ENCODE measurements around the gene SLC37A4. TPM values are rescaled to one million over a fixed set of nuclear protein-coding genes. Genes with fewer than 3 reads are reported as not detected.
A peak's percentile ranks its signal among the peaks of the same experiment; 100 is the strongest.
"Not testable (repeated sequence)": the region's sequence is repeated elsewhere in the genome, so short reads cannot be mapped to it uniquely, and the experiment has no call there.

The SLC37A4 gene
- total RNA-seq, 2 experiments from 2014 or later = 26.0 to 26.5 TPM

DNA sequence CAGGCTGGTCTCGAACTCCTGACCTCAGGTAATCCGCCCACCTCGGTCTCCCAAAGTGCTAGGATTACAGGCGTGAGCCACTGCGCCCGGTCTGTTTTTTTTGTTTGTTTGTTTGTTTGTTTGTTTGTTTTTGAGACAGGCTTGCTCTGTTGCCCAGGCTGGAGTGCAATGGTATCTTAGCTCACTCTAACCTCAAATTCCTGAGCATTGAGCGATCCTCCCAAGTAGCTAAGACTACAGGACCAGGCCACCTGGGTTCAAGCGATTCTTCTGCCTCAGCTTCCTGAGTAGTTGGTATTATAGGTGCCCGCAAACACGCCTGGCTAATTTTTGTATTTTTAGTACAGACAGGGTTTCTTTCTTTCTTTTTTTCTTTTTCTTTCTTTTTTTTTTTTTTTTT lies 2.7 kb upstream of the SLC37A4 start:
- CTCF ChIA-PET = interaction anchor here (0.7 to 3.1 kb wide), 6 partner anchors 10 to 163 kb away, joined by 3 to 9 read pairs (median 4); partner anchors contain the start of gene HYOU1
- ATAC-seq; H3K27ac Mint-ChIP-seq; H3K4me3 Mint-ChIP-seq; H3K36me3 Mint-ChIP-seq; DNase-seq; H3K9me3 Mint-ChIP-seq (ENCODE audit: low read depth); H3K27me3 Mint-ChIP-seq: not testable (repeated sequence)
- peaks cover 19% of the 10 kb centered on the region for H3K4me1 Mint-ChIP-seq

DNA sequence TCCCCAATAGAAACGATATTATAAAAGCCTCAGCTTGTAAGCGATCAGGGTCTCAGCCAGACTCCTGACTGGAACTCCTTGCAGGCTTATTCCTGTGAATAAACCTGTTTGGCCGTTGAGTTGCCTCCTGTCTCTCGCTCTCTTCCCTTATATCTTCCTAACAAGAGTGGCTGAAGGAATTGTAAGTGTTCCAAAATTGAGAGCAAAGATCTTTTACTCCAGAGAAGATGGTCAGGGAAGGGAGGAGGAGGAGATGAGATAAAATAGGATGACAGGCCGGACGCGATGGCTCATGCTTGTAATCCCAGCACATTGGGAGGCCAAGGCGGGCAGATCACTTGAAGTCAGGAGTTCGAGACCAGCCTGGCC lies 1.2 kb upstream of the SLC37A4 start:
- Mint-ChIP-seq H3K9me3 (ENCODE audit: low read depth) (no peaks in the 10 kb centered on the region), H3K4me1 (peaks cover 21% of the 10 kb centered on the region), H3K27ac (no peak overlapping the region), H3K27me3 (no peaks in the 10 kb centered on the region), H3K36me3 (peaks cover 4% of the 10 kb centered on the region), H3K4me3 (no peak overlapping the region)
- CTCF ChIA-PET = interaction anchor here (0.8 to 3.1 kb wide), 11 partner anchors 9 to 289 kb away, joined by 3 to 12 read pairs (median 7); partner anchors contain the start of genes BCL9L, CENATAC and TRAPPC4
- ATAC-seq (no peak), DNase-seq (no peak)

DNA sequence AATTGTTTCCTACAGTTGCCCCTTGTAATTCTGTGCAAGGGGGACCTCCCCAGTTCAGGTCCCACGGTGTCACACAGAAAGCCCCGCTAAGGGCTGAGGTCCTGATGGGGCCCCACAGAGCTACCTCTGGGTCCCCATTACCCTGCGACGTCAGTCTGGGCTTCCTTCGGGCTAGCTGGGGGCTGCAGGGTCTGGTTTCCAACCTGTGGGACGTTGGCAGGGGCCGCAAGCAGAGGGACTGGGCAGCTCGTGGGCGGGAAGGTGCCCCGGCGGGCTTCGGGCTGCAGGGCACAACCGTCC lies 698 bp downstream of the SLC37A4 start:
- Mint-ChIP-seq H3K27me3 (no peaks in the 10 kb centered on the region), H3K9me3 (ENCODE audit: low read depth) (no peaks in the 10 kb centered on the region), H3K4me3 (peak overlapping the region; percentile 71), H3K27ac (peak overlapping the region; percentile 83), H3K4me1 (peaks cover 21% of the 10 kb centered on the region), H3K36me3 (peaks cover 5% of the 10 kb centered on the region)
- CTCF ChIA-PET = interaction anchor here (0.6 to 3.0 kb wide), 13 partner anchors 7 to 435 kb away, joined by 3 to 12 read pairs (median 3); partner anchors contain the start of genes CENATAC, RPS25, TRAPPC4 and VPS11
- ATAC-seq (no peak), DNase-seq (no peak)

DNA sequence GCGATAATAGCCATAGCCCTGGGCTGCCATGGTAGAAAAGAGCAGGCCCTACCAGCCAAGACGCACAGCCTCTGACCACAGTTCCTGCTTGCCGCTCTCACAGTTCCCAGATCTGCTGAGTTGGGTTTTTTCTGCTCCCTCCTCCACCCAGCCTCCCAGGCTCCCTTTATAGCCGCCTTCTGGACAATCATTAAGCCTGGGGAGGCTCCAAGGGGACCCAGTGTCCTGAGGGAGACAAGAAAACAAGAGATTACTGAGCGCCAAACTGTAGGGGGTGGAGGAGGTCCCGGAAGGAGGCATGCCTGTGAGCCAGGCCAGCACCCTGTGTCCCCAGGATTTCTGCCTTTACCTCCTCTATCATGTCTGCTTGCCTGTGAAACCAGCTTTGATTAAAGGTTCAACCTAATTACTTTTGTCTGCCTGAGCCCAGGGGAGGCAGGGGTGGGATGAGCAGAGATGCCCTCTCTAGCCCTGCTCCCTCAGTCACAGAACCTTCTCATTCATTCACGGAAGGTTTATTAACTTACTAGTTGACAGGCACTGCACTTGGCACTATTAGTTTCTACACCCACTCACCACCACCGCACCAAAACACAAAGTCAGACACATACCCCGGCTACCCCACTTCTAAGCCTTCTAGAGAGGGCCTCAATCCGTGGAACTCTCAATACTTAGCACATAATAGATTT lies 1.2 kb downstream of the SLC37A4 start:
- Mint-ChIP-seq H3K27me3 (no peaks in the 10 kb centered on the region), H3K36me3 (peaks cover 9% of the 10 kb centered on the region), H3K27ac (peak overlapping the region; percentile 83), H3K4me3 (peak overlapping the region; percentile 71), H3K9me3 (ENCODE audit: low read depth) (no peaks in the 10 kb centered on the region), H3K4me1 (peaks cover 25% of the 10 kb centered on the region)
- DNase-seq (no peak), ATAC-seq (no peak)
- CTCF ChIA-PET = interaction anchor here (0.9 to 3.0 kb wide), 6 partner anchors 10 to 240 kb away, joined by 3 to 12 read pairs (median 5); partner anchors contain the start of genes CENATAC, TRAPPC4 and VPS11

DNA sequence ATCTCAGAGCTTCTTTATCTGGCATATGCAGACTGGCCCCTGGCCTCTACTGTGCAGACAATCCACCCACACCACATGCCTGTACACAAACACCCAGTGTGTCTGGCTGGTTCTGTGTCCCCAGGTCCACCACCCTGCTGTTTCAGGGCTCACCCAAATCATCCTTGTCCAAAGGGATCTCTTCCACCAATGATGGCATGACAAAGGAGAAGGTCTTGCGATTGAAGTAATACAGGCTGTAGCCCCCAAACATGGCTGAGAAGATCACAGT lies 1.7 kb downstream of the SLC37A4 start:
- Mint-ChIP-seq H3K36me3 (peaks cover 12% of the 10 kb centered on the region), H3K4me1 (peaks cover 28% of the 10 kb centered on the region), H3K9me3 (ENCODE audit: low read depth) (no peaks in the 10 kb centered on the region), H3K4me3 (peak overlapping the region; percentile 71), H3K27me3 (no peaks in the 10 kb centered on the region), H3K27ac (peak overlapping the region; percentile 83)
- DNase-seq (no peak), ATAC-seq (no peak)
- CTCF ChIA-PET = interaction anchor here (1.0 to 3.0 kb wide), 2 partner anchors 10 to 11 kb away, joined by 4 to 11 read pairs; partner anchors contain the start of genes RPS25 and TRAPPC4

DNA sequence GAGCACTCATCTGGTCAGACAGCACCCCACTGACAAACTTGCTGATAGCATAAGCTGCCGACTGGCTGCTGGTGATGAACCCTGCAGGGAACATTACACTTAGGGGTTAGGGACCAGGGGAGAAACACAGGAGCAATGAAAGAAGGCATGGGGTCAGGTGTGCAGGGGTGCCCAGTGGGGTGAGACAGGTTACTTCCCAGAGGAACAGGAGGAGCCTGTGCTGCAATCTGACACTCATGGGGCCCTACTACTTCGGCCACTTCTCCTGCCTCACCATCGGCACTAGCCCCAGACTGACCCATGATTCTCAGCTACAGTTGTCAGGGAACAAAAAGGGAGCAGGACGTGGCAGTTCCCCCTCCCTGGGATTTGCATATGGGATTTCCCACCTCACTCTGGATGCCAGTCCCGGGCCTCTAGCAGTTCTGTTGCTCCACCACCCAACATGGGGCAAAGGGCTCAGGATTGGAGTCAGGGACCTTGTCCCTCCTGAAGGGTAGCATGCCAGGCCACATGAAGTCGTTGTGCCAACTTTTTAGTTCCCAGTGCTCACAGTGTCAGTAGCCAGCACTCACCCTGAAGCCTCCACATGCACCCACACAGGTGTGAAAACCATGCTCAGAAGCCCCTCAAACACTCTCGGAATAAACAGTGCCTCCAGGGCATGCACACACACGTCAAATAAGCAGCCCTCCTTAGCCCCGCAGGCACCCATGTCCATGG lies 2.2 kb downstream of the SLC37A4 start:
- DNase-seq (no peak), ATAC-seq (no peak)
- H3K27ac Mint-ChIP-seq = peak overlapping the region; percentile 83
- peaks cover 33% of the 10 kb centered on the region for H3K4me1 Mint-ChIP-seq
- CTCF ChIA-PET = interaction anchor here (1.0 kb wide), 1 partner anchor 10 kb away, joined by 4 read pairs; the partner anchor contains the start of genes RPS25 and TRAPPC4
- H3K9me3 Mint-ChIP-seq (ENCODE audit: low read depth) = no peaks in the 10 kb centered on the region
- H3K27me3 Mint-ChIP-seq = no peaks in the 10 kb centered on the region
- peak overlapping the region; percentile 71 for H3K4me3 Mint-ChIP-seq
- H3K36me3 Mint-ChIP-seq = peaks cover 14% of the 10 kb centered on the region

DNA sequence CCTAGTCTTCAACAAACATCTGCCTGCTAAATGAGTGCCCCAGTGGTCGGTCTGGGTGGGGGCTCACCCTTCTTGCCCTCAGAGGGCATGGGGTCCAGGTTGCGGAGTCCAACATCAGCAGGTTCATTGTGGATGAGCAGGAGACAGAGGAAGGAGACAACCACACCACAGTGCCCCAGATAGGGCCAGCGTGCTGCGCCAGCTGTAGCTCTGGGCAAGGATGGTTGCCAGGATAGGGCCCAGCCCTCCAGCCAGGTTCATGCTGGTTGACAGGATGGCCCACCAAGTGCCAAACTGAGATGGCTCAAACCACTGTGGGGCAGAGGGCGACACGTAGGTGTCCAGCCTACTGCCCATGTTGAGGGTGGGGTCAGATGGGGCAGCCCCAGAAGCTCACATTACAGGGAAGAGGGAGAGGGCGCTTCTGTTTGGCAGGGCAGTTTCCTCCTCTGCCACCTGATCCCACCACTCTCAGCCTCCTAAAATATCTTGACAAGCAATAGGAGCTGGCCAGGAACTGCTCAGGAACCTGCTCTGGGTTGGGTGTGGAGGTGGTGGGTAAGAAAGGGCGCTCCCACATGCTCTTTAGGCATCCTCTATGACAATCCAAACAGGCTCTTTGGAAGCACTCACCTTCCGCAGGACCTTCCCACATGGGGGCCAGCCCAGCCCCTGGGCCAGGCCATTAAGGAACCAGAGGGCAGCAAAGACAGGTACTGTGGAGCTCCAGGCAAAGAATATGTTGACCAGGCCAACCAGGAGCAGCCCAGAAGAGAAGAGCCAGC lies 2.9 kb downstream of the SLC37A4 start:
- peaks cover 18% of the 10 kb centered on the region for H3K36me3 Mint-ChIP-seq
- DNase-seq (no peak), ATAC-seq (no peak)
- H3K4me3 Mint-ChIP-seq = no peak overlapping the region
- no peaks in the 10 kb centered on the region for H3K27me3 Mint-ChIP-seq
- CTCF ChIA-PET = interaction anchor here (1.0 kb wide), 1 partner anchor 9 kb away, joined by 4 read pairs; the partner anchor contains the start of genes RPS25 and TRAPPC4
- no peaks in the 10 kb centered on the region for H3K9me3 Mint-ChIP-seq (ENCODE audit: low read depth)
- peaks cover 37% of the 10 kb centered on the region for H3K4me1 Mint-ChIP-seq
- no peak overlapping the region for H3K27ac Mint-ChIP-seq

DNA sequence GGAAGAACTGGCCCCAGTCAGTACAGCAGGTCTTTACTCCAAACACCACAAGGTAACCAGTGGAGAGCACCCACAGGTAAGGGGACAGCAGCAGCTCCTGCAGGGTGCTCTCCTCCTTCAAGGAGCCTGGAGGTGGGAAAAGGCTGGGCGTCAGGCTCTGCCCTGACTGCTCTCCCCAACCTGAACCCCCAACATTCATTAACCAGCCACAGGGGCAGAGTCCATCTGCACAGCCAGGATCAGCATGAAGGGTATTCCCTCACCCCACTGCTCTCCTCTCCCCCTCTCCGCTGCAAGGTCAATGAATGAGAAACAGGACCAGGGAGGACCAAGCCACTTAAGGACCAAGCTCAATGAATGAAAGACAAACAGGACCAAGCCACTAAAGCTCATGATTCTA lies 3.7 kb downstream of the SLC37A4 start:
- Mint-ChIP-seq H3K9me3 (ENCODE audit: low read depth) (no peaks in the 10 kb centered on the region), H3K27ac (no peak overlapping the region), H3K27me3 (no peaks in the 10 kb centered on the region), H3K36me3 (peaks cover 23% of the 10 kb centered on the region), H3K4me3 (no peak overlapping the region), H3K4me1 (peaks cover 37% of the 10 kb centered on the region)
- DNase-seq (no peak), ATAC-seq (no peak)
- CTCF ChIA-PET = no interaction called here

DNA sequence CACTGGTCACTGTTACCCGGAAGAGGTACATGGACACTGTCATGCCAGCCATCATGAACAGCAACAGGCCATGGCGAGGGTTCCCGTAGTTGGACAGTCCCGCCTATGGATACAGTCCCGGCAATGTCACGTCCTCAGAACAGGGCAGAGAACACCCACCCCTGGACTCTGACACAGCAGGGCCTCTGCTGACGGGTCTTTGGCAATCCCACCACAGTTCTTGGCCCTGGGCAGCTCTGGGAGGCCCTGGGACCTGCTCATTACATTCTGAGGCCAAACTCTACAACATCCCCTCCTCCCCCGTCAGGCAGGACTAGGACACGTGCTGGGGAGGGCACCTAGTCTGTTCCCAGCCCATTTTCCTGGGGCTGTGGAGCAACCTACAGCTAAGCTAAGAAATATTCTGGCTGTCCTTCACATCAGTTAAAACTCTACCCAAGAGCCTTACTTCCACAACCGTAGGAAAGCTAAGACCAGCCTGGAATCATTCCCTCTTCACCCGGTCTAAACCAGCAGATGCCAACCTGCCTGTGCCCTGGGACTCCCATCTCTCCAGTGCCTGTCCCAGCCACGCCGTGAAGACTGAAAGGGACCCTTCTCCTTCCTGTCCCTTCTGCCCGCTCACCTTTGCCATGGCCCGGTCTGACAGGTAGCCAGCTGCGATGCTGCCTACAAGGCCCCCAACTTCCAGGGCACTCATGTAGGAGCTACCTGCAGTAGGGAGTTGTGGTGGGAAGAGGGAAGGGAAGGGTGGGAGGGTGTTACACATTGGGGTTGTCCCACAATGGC lies 4.5 kb downstream of the SLC37A4 start:
- no peak overlapping the region for H3K4me3 Mint-ChIP-seq
- H3K36me3 Mint-ChIP-seq = peaks cover 30% of the 10 kb centered on the region
- CTCF ChIA-PET = no interaction called here
- H3K9me3 Mint-ChIP-seq (ENCODE audit: low read depth) = no peaks in the 10 kb centered on the region
- DNase-seq = no peak
- H3K4me1 Mint-ChIP-seq = peaks cover 43% of the 10 kb centered on the region
- ATAC-seq = no peak
- no peak overlapping the region for H3K27ac Mint-ChIP-seq
- H3K27me3 Mint-ChIP-seq = no peaks in the 10 kb centered on the region

DNA sequence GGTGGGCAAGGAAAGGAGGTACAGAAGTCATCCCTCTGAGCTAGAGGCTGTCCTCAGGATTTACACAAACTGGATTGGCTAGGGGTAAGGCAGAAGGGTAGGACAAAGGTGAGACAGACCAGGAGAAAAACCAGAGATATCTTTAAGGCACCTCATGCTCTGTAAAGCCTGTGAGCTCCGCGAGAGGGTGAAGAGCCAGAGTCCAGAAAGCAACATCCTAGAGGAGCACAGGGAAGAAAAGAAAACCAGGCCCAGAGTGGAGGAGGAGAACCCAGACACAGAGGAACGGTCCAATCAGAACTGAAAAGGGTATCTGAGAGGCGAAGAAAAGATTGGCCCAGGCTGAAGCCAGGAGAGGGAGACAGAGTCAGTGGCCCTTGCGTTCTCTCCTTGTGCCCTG lies 5.1 kb downstream of the SLC37A4 start:
- Mint-ChIP-seq H3K36me3 (peaks cover 31% of the 10 kb centered on the region), H3K27me3 (no peaks in the 10 kb centered on the region), H3K9me3 (ENCODE audit: low read depth) (no peaks in the 10 kb centered on the region), H3K4me1 (peaks cover 47% of the 10 kb centered on the region), H3K4me3 (no peak overlapping the region), H3K27ac (peak overlapping the region; percentile 3)
- CTCF ChIA-PET = interaction anchor here (1.7 kb wide), 1 partner anchor 28 kb away, joined by 4 read pairs; the partner anchor contains the start of gene CENATAC
- ATAC-seq (no peak), DNase-seq (no peak)

DNA sequence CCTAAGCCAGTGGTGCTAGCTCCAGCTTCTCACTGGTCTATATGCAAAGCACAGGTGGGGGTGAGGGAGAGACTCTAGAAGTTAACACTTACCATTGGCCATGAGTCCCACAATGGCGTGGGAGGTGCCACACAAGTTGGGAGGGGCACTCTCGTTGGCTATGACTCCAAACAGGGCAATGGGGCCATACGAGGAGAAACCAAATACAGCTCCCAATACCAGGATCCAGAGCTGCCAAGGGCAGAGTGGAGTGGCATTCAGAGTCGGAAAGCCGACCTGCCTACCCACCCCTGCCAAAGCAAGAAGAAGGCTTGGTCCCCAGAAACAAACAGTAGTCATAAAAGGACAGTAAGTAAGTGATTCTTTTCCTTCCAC lies 5.6 kb downstream of the SLC37A4 start:
- no peaks in the 10 kb centered on the region for H3K27me3 Mint-ChIP-seq
- no peak for DNase-seq
- H3K9me3 Mint-ChIP-seq (ENCODE audit: low read depth) = no peaks in the 10 kb centered on the region
- H3K36me3 Mint-ChIP-seq = peaks cover 32% of the 10 kb centered on the region
- peaks cover 51% of the 10 kb centered on the region for H3K4me1 Mint-ChIP-seq
- peak overlapping the region; percentile 6 for H3K27ac Mint-ChIP-seq
- no peak overlapping the region for H3K4me3 Mint-ChIP-seq
- CTCF ChIA-PET = interaction anchor here (1.7 to 2.1 kb wide), 2 partner anchors 27 to 75 kb away, joined by 4 read pairs; partner anchors contain the start of gene CENATAC
- ATAC-seq = no peak

DNA sequence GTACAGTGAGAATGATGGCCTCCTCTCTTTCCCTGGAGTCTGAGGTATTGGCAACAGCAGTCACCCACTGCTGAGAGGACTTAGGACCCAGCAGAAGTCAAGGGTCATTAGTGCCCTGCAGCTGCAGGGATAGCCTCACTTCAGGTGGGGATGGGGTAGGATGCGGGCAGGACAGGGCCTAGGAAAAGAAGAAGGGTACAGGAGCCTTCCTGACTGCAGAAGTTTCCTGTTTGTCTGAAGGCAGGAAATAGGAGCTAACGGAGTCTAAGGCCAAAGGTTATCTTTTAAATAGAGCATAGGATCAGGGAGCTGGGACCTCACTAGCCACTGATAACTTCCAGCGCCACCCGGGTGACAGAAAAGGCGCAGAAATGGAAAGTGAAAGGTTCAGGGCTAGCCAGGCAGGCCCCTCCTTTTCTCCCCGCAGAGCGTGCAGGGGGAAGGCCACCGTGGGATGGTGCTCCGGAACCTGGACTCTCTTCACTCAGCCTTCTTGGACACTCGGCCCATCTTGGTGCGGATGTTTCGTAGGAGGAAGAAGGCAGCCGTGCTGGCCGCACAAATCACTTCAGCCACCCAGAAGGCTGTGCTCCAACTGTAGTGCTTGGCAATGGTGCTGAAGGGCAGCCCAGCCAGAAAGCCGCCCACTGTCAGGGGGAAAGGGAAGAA lies 6.1 kb downstream of the SLC37A4 start:
- no peaks in the 10 kb centered on the region for H3K27me3 Mint-ChIP-seq
- H3K27ac Mint-ChIP-seq = peak overlapping the region; percentile 61
- no peaks in the 10 kb centered on the region for H3K9me3 Mint-ChIP-seq (ENCODE audit: low read depth)
- ATAC-seq (no peak), DNase-seq (no peak)
- H3K36me3 Mint-ChIP-seq = peaks cover 34% of the 10 kb centered on the region
- H3K4me3 Mint-ChIP-seq = no peak overlapping the region
- peaks cover 52% of the 10 kb centered on the region for H3K4me1 Mint-ChIP-seq
- CTCF ChIA-PET = interaction anchor here (1.7 to 2.1 kb wide), 2 partner anchors 27 to 75 kb away, joined by 4 read pairs; partner anchors contain the start of gene CENATAC
